NT2/D1 (cell line): Measurements from ENCODE around the gene PRSS57.

Experiments
- YY1 ChIP-seq: IDR thresholded peaks from 2 replicates; pipeline ENCODE4 v1.6.1; 2011; ENCODE audit not compliant: insufficient read length, insufficient read depth
- ZNF274 ChIP-seq: IDR thresholded peaks from 2 replicates; pipeline ENCODE4 v1.6.1; 2011; ENCODE audit warnings: mild to moderate bottlenecking, low read depth, low read length

GRCh38 chr19:743168-743687 lies 48.0 kb upstream of the PRSS57 start:
- no peak for TF ChIP-seq ZNF274
- no peak for TF ChIP-seq YY1
